Keratinocyte (primary cell): ENCODE results near the gene CCIN. TPM values are rescaled to one million over a fixed set of nuclear protein-coding genes. Genes with fewer than 3 reads are reported as not detected.

Experiments used
- DNase-seq: peaks from one replicate; pipeline ENCODE4 v3.0.0-alpha.2; 2011; ENCODE audit warnings: low read depth, missing footprints, low spot score
- FAIRE-seq: peaks from 2 replicates; lab custom pipeline; 2011; peaks lifted over from hg19 to GRCh38; lab: Jason Lieb, UNC
- H2AFZ ChIP-seq: 2 replicates; pipeline ENCODE4 v1.6.0; 2012; ENCODE audit warnings: low read length, control low read depth, inconsistent platforms; ENCODE audit not compliant: control insufficient read depth
- H3K27ac ChIP-seq: 2 replicates; pipeline ENCODE4 v1.5.1; 2011; ENCODE audit warnings: low read length; ENCODE audit not compliant: control insufficient read depth, insufficient read depth
- H3K27me3 ChIP-seq: 3 replicates; pipeline ENCODE4 v1.6.0; 2011; ENCODE audit warnings: low read length; ENCODE audit not compliant: control insufficient read depth, insufficient read depth; ENCODE audit errors: extremely low read depth
- H3K36me3 ChIP-seq, 2 experiments: 2 replicates in 1 of 2; 3 replicates in 1 of 2; pipeline ENCODE4 v1.5.1; 2011; ENCODE audit warnings: low read length in 2 of 2, mild to moderate bottlenecking in 1 of 2; ENCODE audit not compliant: control insufficient read depth in 2 of 2, insufficient read depth in 2 of 2; ENCODE audit errors: extremely low read depth in 1 of 2
- H3K4me1 ChIP-seq: 3 replicates; pipeline ENCODE4 v1.5.1; 2011; ENCODE audit warnings: low read length; ENCODE audit not compliant: control insufficient read depth, insufficient read depth; ENCODE audit errors: extremely low read depth
- H3K4me2 ChIP-seq: 3 replicates; pipeline ENCODE4 v1.6.0; 2011; ENCODE audit warnings: low read depth, low read length; ENCODE audit not compliant: control insufficient read depth, insufficient read depth; ENCODE audit errors: extremely low read depth
- H3K4me3 ChIP-seq, 3 experiments: fragments of 200-600 bp in 1 of 3; sonication (generic) in 1 of 3; 2 replicates in 2 of 3; 3 replicates in 1 of 3; pipeline ENCODE4 v1.5.1; 2011 to 2016; ENCODE audit warnings: low read length in 3 of 3, mild to moderate bottlenecking in 3 of 3, control low read depth in 2 of 3, inconsistent platforms in 1 of 3, low read depth in 1 of 3, mixed read lengths in 1 of 3, mixed run types in 1 of 3, moderate library complexity in 1 of 3; ENCODE audit not compliant: control insufficient read depth in 2 of 3, insufficient read depth in 2 of 3; ENCODE audit errors: extremely low read depth in 1 of 3
- H3K79me2 ChIP-seq: 2 replicates; pipeline ENCODE4 v1.6.0; 2012; ENCODE audit warnings: low read length; ENCODE audit not compliant: control insufficient read depth, insufficient read depth
- H3K9ac ChIP-seq: 3 replicates; pipeline ENCODE4 v1.6.0; 2011; ENCODE audit warnings: low read length; ENCODE audit not compliant: control insufficient read depth, insufficient read depth; ENCODE audit errors: extremely low read depth
- H3K9me1 ChIP-seq: 3 replicates; pipeline ENCODE4 v1.6.0; 2011; ENCODE audit warnings: low read length; ENCODE audit not compliant: control insufficient read depth, insufficient read depth; ENCODE audit errors: extremely low read depth
- H3K9me3 ChIP-seq: 2 replicates; pipeline ENCODE4 v1.5.1; 2012; ENCODE audit warnings: low read depth, low read length; ENCODE audit not compliant: control insufficient read depth
- H4K20me1 ChIP-seq: 3 replicates; pipeline ENCODE4 v1.6.0; 2011; ENCODE audit warnings: low read length; ENCODE audit not compliant: control insufficient read depth, insufficient read depth; ENCODE audit errors: extremely low read depth
- CTCF ChIP-seq, 3 experiments: IDR thresholded peaks in 1 of 3; conservative IDR thresholded peaks in 1 of 3; optimal IDR thresholded peaks in 1 of 3; 2 replicates in 2 of 3; 3 replicates in 1 of 3; pipeline versions ENCODE3 to v1.5.1; 2011; ENCODE audit warnings: low read length in 3 of 3, mild to moderate bottlenecking in 3 of 3, moderate library complexity in 2 of 3, control low read depth in 1 of 3, inconsistent platforms in 1 of 3; ENCODE audit not compliant: insufficient read depth in 2 of 3; ENCODE audit errors: extremely low read depth in 1 of 3
- EZH2 ChIP-seq: IDR thresholded peaks from one replicate; pipeline ENCODE4 v1.6.1; 2012; ENCODE audit warnings: inconsistent platforms, mild to moderate bottlenecking, low read length, moderate library complexity
- dilution Hi-C: fragments of 300-500 bp; cut with MboI; formaldehyde crosslinking; loops from one replicate; pipeline ENCODE4 v1.7.0; 2020; ENCODE audit warnings: low sequenced_read_pairs; ENCODE audit not compliant: extremely low pct_ligation_motif_present
- polyA plus RNA-seq, 5 experiments: library from polyadenylated mRNA; depleted of rRNA in 3 of 5; stranded (reverse) in 3 of 5; stranded (forward) in 1 of 5; unstranded in 1 of 5; fragments of >200 nt; gene quantifications; 1 replicate in 1 of 5; 2 replicates in 3 of 5; 3 replicates in 1 of 5; pipeline versions ENCODE4 v1.2.1 to v1.2.3, GENCODE V29; 2011 to 2012; ENCODE audit warnings: missing spikeins in 2 of 5, low read depth in 1 of 5, low replicate concordance in 1 of 5

The CCIN gene
- polyA plus RNA-seq, 1 donor (not counting 4 experiments of a cell fraction or from before 2014, with no cell fraction given), result not detected

DNA sequence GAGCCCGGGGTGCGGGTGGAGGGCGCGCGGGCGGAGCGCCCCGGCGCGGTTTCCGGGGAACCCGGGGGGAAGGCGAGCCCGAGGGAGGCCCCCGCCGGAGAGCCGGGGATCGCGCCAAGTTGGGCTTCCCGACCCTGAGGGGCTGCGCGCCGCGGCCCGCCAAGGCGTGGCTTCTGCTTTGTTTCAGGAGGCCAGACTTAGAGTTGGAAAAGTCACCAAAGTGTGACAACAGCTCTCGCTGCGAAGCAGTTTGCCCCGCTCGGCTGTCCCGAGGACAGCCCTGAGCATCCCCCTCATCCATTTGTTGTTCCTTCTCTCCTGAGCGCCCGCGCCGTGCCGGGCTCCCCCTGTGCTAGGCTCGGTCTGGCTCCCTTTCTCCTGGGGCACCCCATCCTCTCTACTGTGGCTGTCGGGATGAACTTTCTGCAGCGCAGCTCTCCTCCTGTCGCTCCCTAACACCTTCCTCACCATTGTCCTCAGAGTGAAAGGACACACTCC lies 32.2 kb upstream of the CCIN start:
- dilution Hi-C loops, result no loop called here
- no peak overlapping the region for H3K27ac ChIP-seq
- H3K4me2 ChIP-seq, result peak overlapping the region; percentile 73
- no peaks in the 10 kb centered on the region for H3K9me1 ChIP-seq
- no peaks in the 10 kb centered on the region for H4K20me1 ChIP-seq
- H3K9me3 ChIP-seq, result no peaks in the 10 kb centered on the region
- DNase-seq (no peak), FAIRE-seq (no peak)
- H3K4me1 ChIP-seq, result peaks cover 10% of the 10 kb centered on the region
- H3K36me3 ChIP-seq, result no peaks in the 10 kb centered on the region
- peak overlapping the region; percentile 43 to 72 (median 67) for H3K4me3 ChIP-seq
- TF ChIP-seq EZH2 (peak; percentile 39), CTCF (optimal IDR thresholded peaks at IDR 0.05 in 1 of 3, IDR thresholded peaks at IDR 0.05 in 1 of 3, conservative IDR thresholded peaks at IDR 0.05 in 1 of 3; ENCODE audit: extremely low read depth in 1 of 3, insufficient read depth in 2 of 3, low read length in 3 of 3) (no peak)
- peaks cover 25% of the 10 kb centered on the region for H3K27me3 ChIP-seq
- H3K9ac ChIP-seq, result peak overlapping the region; percentile 49
- H2AFZ ChIP-seq, result peak overlapping the region; percentile 64
- no peaks in the 10 kb centered on the region for H3K79me2 ChIP-seq

GRCh38 chr9:36137392-36138004 lies 31.7 kb upstream of the CCIN start:
- Histone ChIP-seq H3K4me1 (peaks cover 5% of the 10 kb centered on the region), H3K27me3 (peaks cover 25% of the 10 kb centered on the region), H3K9me3 (no peaks in the 10 kb centered on the region), H3K4me3 (peak overlapping the region in 1 of 3 experiments; percentile 67), H3K79me2 (no peaks in the 10 kb centered on the region), H3K27ac (no peak overlapping the region), H3K9me1 (no peaks in the 10 kb centered on the region), H4K20me1 (no peaks in the 10 kb centered on the region), H3K9ac (no peak overlapping the region), H3K4me2 (peak overlapping the region; percentile 73), H3K36me3 (no peaks in the 10 kb centered on the region), H2AFZ (no peak overlapping the region)
- FAIRE-seq (no peak), DNase-seq (no peak)
- TF ChIP-seq EZH2, result no peak
- TF ChIP-seq CTCF (optimal IDR thresholded peaks at IDR 0.05 in 1 of 3, IDR thresholded peaks at IDR 0.05 in 1 of 3, conservative IDR thresholded peaks at IDR 0.05 in 1 of 3; ENCODE audit: extremely low read depth in 1 of 3, insufficient read depth in 2 of 3, low read length in 3 of 3), result no peak
- dilution Hi-C loops, result no loop called here
